Gastroesophageal sphincter (tissue), 3 donors: ENCODE results near the gene SLC29A4.

Experiments
- CTCF ChIP-seq, 4 experiments: fragments of 200-600 bp in 2 of 4; fragments of 450-650 bp in 2 of 4; sonication (generic) in 1 of 4; IDR thresholded peaks; one replicate each; pipeline ENCODE4 v1.5.1; 2017 to 2019; ENCODE audit warnings: antibody characterized with exemption in 4 of 4, mild to moderate bottlenecking in 2 of 4, moderate library complexity in 2 of 4
- POLR2A ChIP-seq, 2 donors: fragments of 450-650 bp; IDR thresholded peaks; one replicate each; pipeline ENCODE4 v1.6.1; 2017; ENCODE audit warnings: antibody characterized with exemption in 2 of 2, mild to moderate bottlenecking in 2 of 2, moderate library complexity in 1 of 2

DNA sequence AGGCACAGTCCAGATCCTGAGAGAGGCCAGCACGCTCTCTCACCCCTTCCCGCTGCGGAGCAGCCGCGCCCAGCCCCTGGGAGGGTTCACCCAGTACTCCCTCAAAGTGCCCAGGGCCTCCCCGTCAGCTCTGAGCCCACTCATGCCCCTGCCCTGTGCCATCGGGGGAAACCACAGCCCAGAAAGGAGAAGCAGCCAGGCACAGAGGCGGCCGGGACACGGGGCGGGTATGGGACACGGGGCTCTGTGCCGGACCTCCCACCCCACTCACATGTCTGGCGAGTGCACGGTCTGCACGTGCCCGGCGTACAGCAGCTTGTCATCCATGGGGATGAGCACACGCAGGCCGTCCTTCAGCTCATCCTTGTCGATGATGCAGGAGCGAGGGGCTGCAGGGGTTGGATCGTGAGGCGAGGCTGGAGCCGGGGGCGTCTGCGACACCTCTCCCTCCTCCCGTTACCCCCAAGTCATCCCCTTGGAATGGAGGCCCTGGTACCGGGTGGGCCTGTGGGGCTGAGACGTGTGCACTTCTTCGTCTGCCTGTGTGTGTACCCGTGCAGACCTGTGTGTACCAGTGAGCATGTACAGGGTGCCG is 38.2 kb downstream of the SLC29A4 start:
- TF ChIP-seq CTCF (IDR thresholded peaks at IDR 0.05) (no peak), POLR2A (IDR thresholded peaks at IDR 0.05) (no peak)
